ENCODE data around the gene CARHSP1.

The CARHSP1 gene

GRCh38 chr16:8901320-8901861 lies 32.6 kb upstream of the CARHSP1 start:
- H3K27me3 ChIP-seq (ENCODE audit: control insufficient read depth, insufficient read depth, low read length) = no peaks in the 10 kb centered on the region
- H2AFZ ChIP-seq = no peak overlapping the region
- no peak overlapping the region for H3K27ac ChIP-seq
- H3K79me2 ChIP-seq = peaks cover 3% of the 10 kb centered on the region
- no peaks in the 10 kb centered on the region for H3K9me3 ChIP-seq (ENCODE audit: control insufficient read depth, low read length)
- no peaks in the 10 kb centered on the region for H3K4me1 ChIP-seq
- TF ChIP-seq, protein P1, sequence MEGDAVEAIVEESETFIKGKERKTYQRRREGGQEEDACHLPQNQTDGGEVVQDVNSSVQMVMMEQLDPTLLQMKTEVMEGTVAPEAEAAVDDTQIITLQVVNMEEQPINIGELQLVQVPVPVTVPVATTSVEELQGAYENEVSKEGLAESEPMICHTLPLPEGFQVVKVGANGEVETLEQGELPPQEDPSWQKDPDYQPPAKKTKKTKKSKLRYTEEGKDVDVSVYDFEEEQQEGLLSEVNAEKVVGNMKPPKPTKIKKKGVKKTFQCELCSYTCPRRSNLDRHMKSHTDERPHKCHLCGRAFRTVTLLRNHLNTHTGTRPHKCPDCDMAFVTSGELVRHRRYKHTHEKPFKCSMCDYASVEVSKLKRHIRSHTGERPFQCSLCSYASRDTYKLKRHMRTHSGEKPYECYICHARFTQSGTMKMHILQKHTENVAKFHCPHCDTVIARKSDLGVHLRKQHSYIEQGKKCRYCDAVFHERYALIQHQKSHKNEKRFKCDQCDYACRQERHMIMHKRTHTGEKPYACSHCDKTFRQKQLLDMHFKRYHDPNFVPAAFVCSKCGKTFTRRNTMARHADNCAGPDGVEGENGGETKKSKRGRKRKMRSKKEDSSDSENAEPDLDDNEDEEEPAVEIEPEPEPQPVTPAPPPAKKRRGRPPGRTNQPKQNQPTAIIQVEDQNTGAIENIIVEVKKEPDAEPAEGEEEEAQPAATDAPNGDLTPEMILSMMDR (IDR thresholded peaks at IDR 0.05) = no peak
- no peak overlapping the region for H3K4me3 ChIP-seq (ENCODE audit: low read depth, low read length)
- no peak overlapping the region for H3K9ac ChIP-seq
- no peaks in the 10 kb centered on the region for H3K36me3 ChIP-seq (ENCODE audit: control insufficient read depth, insufficient read depth, low read length)
- H3K4me2 ChIP-seq (ENCODE audit: low read length) = no peak overlapping the region

- no peak overlapping the region for H3K27ac ChIP-seq
- no peaks in the 10 kb centered on the region for H3K36me3 ChIP-seq (ENCODE audit: control insufficient read depth, insufficient read depth, low read length)
- H3K4me3 ChIP-seq (ENCODE audit: low read depth, low read length) = no peak overlapping the region
- H2AFZ ChIP-seq = no peak overlapping the region
- no peaks in the 10 kb centered on the region for H3K4me1 ChIP-seq
- no peak overlapping the region for H3K9ac ChIP-seq
- no peak overlapping the region for H3K4me2 ChIP-seq (ENCODE audit: low read length)
- TF ChIP-seq, protein P1 (IDR thresholded peaks at IDR 0.05) = no peak
- peaks cover 4% of the 10 kb centered on the region for H3K79me2 ChIP-seq
- H3K9me3 ChIP-seq (ENCODE audit: control insufficient read depth, low read length) = no peaks in the 10 kb centered on the region
- H3K27me3 ChIP-seq (ENCODE audit: control insufficient read depth, insufficient read depth, low read length) = no peaks in the 10 kb centered on the region
These were observed 31.5 kb upstream of the CARHSP1 start for GRCh38 chr16:8900343-8900742.

- Histone ChIP-seq H3K27ac (no peak overlapping the region), H3K36me3 (ENCODE audit: control insufficient read depth, insufficient read depth, low read length) (no peaks in the 10 kb centered on the region)
- TF ChIP-seq, protein P1 (IDR thresholded peaks at IDR 0.05) = no peak
These were observed 31.0 kb upstream of the CARHSP1 start for GRCh38 chr16:8899709-8900317.

GRCh38 chr16:8898660-8899318 lies 30.0 kb upstream of the CARHSP1 start:
- Histone ChIP-seq H2AFZ (no peak overlapping the region), H3K4me2 (ENCODE audit: low read length) (no peak overlapping the region), H3K4me1 (no peaks in the 10 kb centered on the region), H3K4me3 (ENCODE audit: low read depth, low read length) (no peak overlapping the region), H3K36me3 (ENCODE audit: control insufficient read depth, insufficient read depth, low read length) (no peaks in the 10 kb centered on the region), H3K79me2 (peaks cover 5% of the 10 kb centered on the region), H3K27ac (no peak overlapping the region), H3K9me3 (ENCODE audit: control insufficient read depth, low read length) (no peaks in the 10 kb centered on the region), H3K9ac (no peak overlapping the region), H3K27me3 (ENCODE audit: control insufficient read depth, insufficient read depth, low read length) (no peaks in the 10 kb centered on the region)
- TF ChIP-seq, protein P1 (IDR thresholded peaks at IDR 0.05) = no peak

More at GRCh38 chr16:8899709-8900317, 31.0 kb upstream of the CARHSP1 start:
- Histone ChIP-seq H3K9ac (no peak overlapping the region), H3K27me3 (ENCODE audit: control insufficient read depth, insufficient read depth, low read length) (no peaks in the 10 kb centered on the region), H2AFZ (no peak overlapping the region), H3K4me1 (no peaks in the 10 kb centered on the region), H3K4me3 (ENCODE audit: low read depth, low read length) (no peak overlapping the region), H3K9me3 (ENCODE audit: control insufficient read depth, low read length) (no peaks in the 10 kb centered on the region), H3K4me2 (ENCODE audit: low read length) (no peak overlapping the region), H3K79me2 (peaks cover 5% of the 10 kb centered on the region)
